Stimulated activated CD8-positive, alpha-beta memory T cell treated with anti-CD3 and anti-CD28 coated beads, Interleukin-4, amount 100 ng/mL, for 1 hour (primary cell): Measurements from ENCODE around the gene SLCO2A1.

Source experiments
- DNase-seq, 2 donors: peaks; one replicate each; pipeline ENCODE4 v3.0.0-alpha.2; 2020; ENCODE audit warnings: low read depth in 2 of 2, low spot score in 1 of 2

The SLCO2A1 gene

GRCh38 chr3:134061401-134061800 lies 31.7 kb upstream of the SLCO2A1 start:
- no peak for DNase-seq

GRCh38 chr3:134060561-134061385 lies 31.0 kb upstream of the SLCO2A1 start:
- DNase-seq = no peak

GRCh38 chr3:134059671-134060560 lies 30.2 kb upstream of the SLCO2A1 start:
- DNase-seq = no peak

GRCh38 chr3:134059035-134059601 lies 29.4 kb upstream of the SLCO2A1 start:
- no peak for DNase-seq

- DNase-seq = no peak
Measured at GRCh38 chr3:134057654-134058110, 28.0 kb upstream of the SLCO2A1 start.

- DNase-seq = no peak
Measured at GRCh38 chr3:134057006-134057653, 27.4 kb upstream of the SLCO2A1 start.

- DNase-seq = no peak
Measured at GRCh38 chr3:134056464-134056891, 26.8 kb upstream of the SLCO2A1 start.

- no peak for DNase-seq
Measured at GRCh38 chr3:134055661-134056060, 25.9 kb upstream of the SLCO2A1 start.

- DNase-seq = no peak
Measured at GRCh38 chr3:134054881-134055280, 25.2 kb upstream of the SLCO2A1 start.

GRCh38 chr3:134054231-134054630 lies 24.5 kb upstream of the SLCO2A1 start:
- DNase-seq = no peak

- no peak for DNase-seq
Measured at GRCh38 chr3:134052370-134052769, 22.6 kb upstream of the SLCO2A1 start.

GRCh38 chr3:134049676-134050075 lies 20.0 kb upstream of the SLCO2A1 start:
- no peak for DNase-seq

- DNase-seq = no peak
Measured at GRCh38 chr3:134048278-134048996, 18.7 kb upstream of the SLCO2A1 start.

GRCh38 chr3:134044459-134044858 lies 14.7 kb upstream of the SLCO2A1 start:
- no peak for DNase-seq

GRCh38 chr3:134040066-134040465 lies 10.3 kb upstream of the SLCO2A1 start:
- no peak for DNase-seq

GRCh38 chr3:134039161-134039862 lies 9.6 kb upstream of the SLCO2A1 start:
- DNase-seq = no peak

GRCh38 chr3:134038716-134039115 lies 9.0 kb upstream of the SLCO2A1 start:
- DNase-seq = no peak

GRCh38 chr3:134038071-134038491 lies 8.4 kb upstream of the SLCO2A1 start:
- DNase-seq = no peak

- DNase-seq = no peak
Measured at GRCh38 chr3:134037168-134037567, 7.4 kb upstream of the SLCO2A1 start.

GRCh38 chr3:134036291-134036690 lies 6.6 kb upstream of the SLCO2A1 start:
- no peak for DNase-seq
